RWPE2 (cell line): Measurements from ENCODE around the gene FRY.

Experiments
- ATAC-seq: fragments of 200-7000 bp; cut with Tn5 transposase; 3 replicates; pipeline ENCODE4 v1.9.1; 2021; ENCODE audit warnings: low read depth
- DNase-seq: peaks from one replicate; pipeline ENCODE4 v3.0.0-alpha.2; 2020; ENCODE audit warnings: low spot score
- H3K27ac ChIP-seq: fragments of 450-650 bp; 2 replicates; pipeline ENCODE4 v1.5.1; 2017; ENCODE audit warnings: mild to moderate bottlenecking; ENCODE audit not compliant: poor library complexity, severe bottlenecking
- H3K27me3 ChIP-seq: fragments of 250-450 bp; sonication (Bioruptor Pico); 2 replicates; pipeline ENCODE4 v1.5.1; 2021; ENCODE audit warnings: mild to moderate bottlenecking, moderate library complexity; ENCODE audit not compliant: insufficient read depth, poor library complexity, severe bottlenecking
- H3K36me3 ChIP-seq: fragments of 250-450 bp; sonication (Bioruptor Pico); 2 replicates; pipeline ENCODE4 v1.5.1; 2020; ENCODE audit warnings: low read depth, mild to moderate bottlenecking, moderate library complexity
- H3K4me1 ChIP-seq: fragments of 250-450 bp; sonication (Bioruptor Pico); 2 replicates; pipeline ENCODE4 v1.5.1; 2021; ENCODE audit warnings: mild to moderate bottlenecking, moderate library complexity; ENCODE audit not compliant: insufficient read depth, poor library complexity, severe bottlenecking
- H3K4me3 ChIP-seq: fragments of 250-450 bp; sonication (Bioruptor Pico); 2 replicates; pipeline ENCODE4 v1.5.1; 2021; ENCODE audit warnings: mild to moderate bottlenecking, moderate library complexity; ENCODE audit not compliant: severe bottlenecking
- H3K9me3 ChIP-seq: fragments of 250-450 bp; sonication (Bioruptor Pico); 2 replicates; pipeline ENCODE4 v1.5.1; 2021; ENCODE audit warnings: mild to moderate bottlenecking, moderate library complexity; ENCODE audit not compliant: severe bottlenecking
- CTCF ChIP-seq: fragments of 450-650 bp; IDR thresholded peaks from one replicate; pipeline ENCODE4 v1.5.1; 2017; ENCODE audit warnings: mild to moderate bottlenecking, moderate library complexity; ENCODE audit not compliant: poor library complexity, severe bottlenecking

The FRY gene

DNA sequence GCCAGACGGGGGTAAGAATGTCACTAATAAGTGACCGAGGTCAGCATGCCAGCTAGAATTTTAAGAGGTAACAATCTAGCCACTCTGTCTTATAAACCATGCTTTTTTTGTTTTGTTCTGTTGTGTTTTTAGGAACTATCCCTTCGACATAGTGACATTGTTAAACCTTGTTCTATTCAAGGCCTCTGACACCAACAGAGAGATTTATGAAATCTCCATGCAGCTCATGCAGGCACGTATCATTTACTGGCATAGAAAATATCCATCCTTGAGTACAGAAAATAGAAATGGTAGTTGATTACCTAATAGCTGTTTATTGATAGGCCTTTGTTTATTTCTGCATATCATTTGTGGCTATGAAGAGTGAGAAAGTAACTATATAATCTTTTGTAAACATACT is 170.2 kb downstream of the FRY start:
- Histone ChIP-seq H3K9me3 (no peaks in the 10 kb centered on the region), H3K4me1 (no peaks in the 10 kb centered on the region), H3K27ac (no peak overlapping the region), H3K4me3 (no peak overlapping the region), H3K36me3 (no peaks in the 10 kb centered on the region), H3K27me3 (no peaks in the 10 kb centered on the region)
- ATAC-seq (no peak), DNase-seq (no peak)
- no peak for TF ChIP-seq CTCF

DNA sequence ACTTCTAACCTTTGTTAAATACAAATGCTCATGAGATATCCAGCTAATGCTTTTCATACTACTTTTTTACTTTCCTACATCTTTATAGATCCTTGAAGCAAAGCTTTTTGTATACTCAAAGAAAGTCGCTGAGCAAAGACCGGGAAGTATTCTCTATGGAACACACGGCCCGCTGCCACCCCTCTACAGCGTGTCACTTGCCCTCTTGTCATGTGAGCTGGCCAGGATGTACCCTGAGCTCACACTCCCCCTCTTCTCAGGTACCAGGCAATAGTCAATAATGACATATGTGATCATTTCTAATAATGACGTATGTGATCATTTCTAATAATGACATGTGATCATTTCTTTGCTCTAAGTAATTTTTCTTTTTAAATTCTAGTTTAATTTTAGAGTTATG is 170.7 kb downstream of the FRY start:
- TF ChIP-seq CTCF = no peak
- ATAC-seq (no peak), DNase-seq (no peak)
- no peak overlapping the region for H3K4me3 ChIP-seq
- H3K27me3 ChIP-seq = no peaks in the 10 kb centered on the region
- no peaks in the 10 kb centered on the region for H3K9me3 ChIP-seq
- H3K36me3 ChIP-seq = no peaks in the 10 kb centered on the region
- no peak overlapping the region for H3K27ac ChIP-seq
- no peaks in the 10 kb centered on the region for H3K4me1 ChIP-seq

DNA sequence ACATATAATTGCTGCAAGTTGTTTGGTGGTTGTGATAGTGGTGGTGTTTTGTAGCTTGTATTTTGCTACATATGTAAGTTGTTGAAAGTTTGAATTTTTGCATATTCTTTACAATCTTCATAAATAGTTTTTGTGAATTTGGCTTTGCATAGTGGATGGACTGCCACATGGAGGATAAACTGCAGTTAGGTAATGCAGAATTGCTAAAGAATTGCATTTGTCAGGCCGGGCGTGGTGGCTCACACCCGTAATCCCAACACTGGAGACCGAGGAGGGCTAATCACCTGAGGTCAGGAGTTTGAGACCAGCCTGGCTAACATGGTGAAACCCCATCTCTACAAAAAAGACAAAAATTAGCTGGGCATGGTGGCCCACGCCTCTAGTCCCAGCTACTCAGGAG is 171.6 kb downstream of the FRY start:
- DNase-seq (no peak), ATAC-seq (no peak)
- TF ChIP-seq CTCF = no peak
- Histone ChIP-seq H3K27ac (no peak overlapping the region), H3K9me3 (no peaks in the 10 kb centered on the region), H3K27me3 (no peaks in the 10 kb centered on the region), H3K4me1 (no peaks in the 10 kb centered on the region), H3K36me3 (no peaks in the 10 kb centered on the region), H3K4me3 (no peak overlapping the region)

GRCh38 chr13:32203736-32204135 is 172.2 kb downstream of the FRY start:
- no peaks in the 10 kb centered on the region for H3K27me3 ChIP-seq
- DNase-seq (no peak), ATAC-seq (no peak)
- no peak for TF ChIP-seq CTCF
- H3K4me3 ChIP-seq = no peak overlapping the region
- no peaks in the 10 kb centered on the region for H3K9me3 ChIP-seq
- no peaks in the 10 kb centered on the region for H3K4me1 ChIP-seq
- H3K27ac ChIP-seq = no peak overlapping the region
- no peaks in the 10 kb centered on the region for H3K36me3 ChIP-seq

DNA sequence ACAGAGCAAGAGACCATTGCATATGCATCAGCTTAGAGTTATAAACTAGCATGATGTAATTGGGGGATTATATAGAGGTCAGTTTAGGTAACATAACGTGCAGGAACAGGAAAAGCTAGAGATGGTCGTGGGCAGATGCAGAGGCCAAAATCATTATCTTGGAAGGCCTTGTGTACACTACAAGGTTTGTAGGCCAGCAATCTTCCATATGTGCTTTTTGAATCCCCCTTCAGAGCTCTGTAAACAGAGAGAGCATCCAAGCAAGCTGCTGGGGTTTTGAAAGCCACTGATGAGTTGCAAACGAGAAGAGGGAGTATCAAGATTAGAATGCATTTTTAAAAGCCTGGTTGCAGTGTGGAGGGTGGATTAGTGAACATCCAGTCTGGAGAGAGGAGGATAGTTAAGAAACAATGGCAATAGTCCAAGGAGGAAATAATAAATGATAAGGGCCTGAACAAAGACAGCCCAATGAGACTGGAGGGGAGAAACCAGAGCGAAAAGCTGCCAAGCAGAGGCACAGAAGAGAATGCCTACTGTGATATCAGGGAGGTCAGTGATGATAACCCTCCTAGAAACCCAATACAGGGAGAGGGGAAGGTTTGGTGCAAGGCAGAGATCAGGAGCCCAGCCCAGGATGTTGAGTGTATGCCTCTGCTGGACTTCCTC is 174.0 kb downstream of the FRY start:
- Histone ChIP-seq H3K9me3 (no peaks in the 10 kb centered on the region), H3K4me3 (no peak overlapping the region), H3K27me3 (no peaks in the 10 kb centered on the region), H3K4me1 (no peaks in the 10 kb centered on the region), H3K36me3 (no peaks in the 10 kb centered on the region), H3K27ac (no peak overlapping the region)
- ATAC-seq (no peak), DNase-seq (no peak)
- TF ChIP-seq CTCF = no peak
